Panc1 (cell line): ENCODE data around the gene PDE3A.

Experiments used
- CTCF ChIP-seq: fragments of 450-650 bp; IDR thresholded peaks from 2 replicates; pipeline ENCODE4 v1.5.1; 2017; ENCODE audit warnings: mild to moderate bottlenecking
- POLR2AphosphoS5 ChIP-seq: IDR thresholded peaks from 2 replicates; pipeline ENCODE4 v1.6.1; 2012; ENCODE audit warnings: mild to moderate bottlenecking, low read depth, low read length, moderate library complexity
- REST ChIP-seq, 2 experiments: IDR thresholded peaks; 2 replicates each; pipeline ENCODE4 v1.6.1; 2011 to 2012; ENCODE audit warnings: low read depth in 2 of 2, control low read depth in 1 of 2, low read length in 1 of 2, mild to moderate bottlenecking in 1 of 2, moderate library complexity in 1 of 2; ENCODE audit not compliant: insufficient read depth in 1 of 2
- SIN3A ChIP-seq: IDR thresholded peaks from 2 replicates; pipeline ENCODE4 v1.6.1; 2012; ENCODE audit warnings: low read depth, mild to moderate bottlenecking, low read length, moderate library complexity, borderline replicate concordance; ENCODE audit not compliant: insufficient read depth
- TCF7L2 ChIP-seq: IDR thresholded peaks from 2 replicates; pipeline ENCODE4 v1.6.1; 2011; ENCODE audit warnings: mild to moderate bottlenecking, low read depth, low read length, inconsistent platforms

GRCh38 chr12:20528208-20528607, 159.9 kb downstream of the PDE3A start:
- TF ChIP-seq REST (IDR thresholded peaks at IDR 0.05; ENCODE audit: insufficient read depth in 1 of 2, low read depth in 2 of 2, low read length in 1 of 2): no peak
- no peak for TF ChIP-seq CTCF
- TF ChIP-seq POLR2AphosphoS5: no peak
- no peak for TF ChIP-seq TCF7L2
- TF ChIP-seq SIN3A: no peak
